K562 (cell line): ENCODE results near the gene SYNE1. TPM values are rescaled to one million over a fixed set of nuclear protein-coding genes. Genes with fewer than 3 reads are reported as not detected.

Experiments
- ATAC-seq: fragments of 200-7000 bp; cut with Tn5 transposase; 3 replicates; pipeline ENCODE4 v1.9.1; 2020; ENCODE audit warnings: moderate library complexity
- BruUV-seq: library from RNA; stranded (reverse); fragments of 400-500 nt; replicated peaks from 2 replicates; lab custom pipeline; 2021; lab: Mats Ljungman, UMichigan
- CTCF ChIA-PET: fragments of 300-600 bp; formaldehyde crosslinking; extraction: SDS; loops from one replicate; lab custom pipeline; 2021; ENCODE audit warnings: low intra/inter-chr PET ratio; lab: Yijun Ruan, JAX
- POLR2A ChIA-PET: fragments of 300-600, 350-650 bp; sonication (Branson Sonifier 250); formaldehyde crosslinking; extraction: SDS; loops from one replicate; lab custom pipeline; 2021; ENCODE audit warnings: antibody characterized with exemption, inconsistent platforms; lab: Yijun Ruan, JAX
- DNase-seq, 4 experiments: peaks; one replicate each; pipeline versions ENCODE4 v3.0.0 to v3.0.0-alpha.2; 2011 to 2018; ENCODE audit warnings: low spot score in 3 of 4, mixed read lengths in 3 of 4; ENCODE audit errors: extremely low read depth in 1 of 4
- FAIRE-seq: peaks from 2 replicates; lab custom pipeline; 2011; peaks lifted over from hg19 to GRCh38; lab: Jason Lieb, UNC
- H2AFZ ChIP-seq: 2 replicates; pipeline ENCODE4 v1.6.0; 2011; ENCODE audit warnings: low read depth, low read length, control low read depth, inconsistent platforms
- H3K27ac ChIP-seq: fragments of 200-600 bp; 3 replicates; pipeline ENCODE4 v1.8.0; 2011; ENCODE audit warnings: low read depth, mild to moderate bottlenecking, control low read depth, inconsistent platforms, low read length, moderate library complexity, mixed read lengths; ENCODE audit errors: extremely low read depth
- H3K27me3 ChIP-seq, 2 experiments: fragments of 300-600 bp in 1 of 2; 2 replicates in 1 of 2; 3 replicates in 1 of 2; pipeline versions ENCODE4 v1.6.0 to v1.8.0; 2011; ENCODE audit warnings: inconsistent platforms in 2 of 2, low read length in 2 of 2, mild to moderate bottlenecking in 1 of 2, mixed read lengths in 1 of 2, moderate library complexity in 1 of 2; ENCODE audit not compliant: control insufficient read depth in 2 of 2, insufficient read depth in 2 of 2
- H3K36me3 ChIP-seq: fragments of 300-600 bp; 3 replicates; pipeline ENCODE4 v1.8.0; 2011; ENCODE audit warnings: mild to moderate bottlenecking, low read length, inconsistent platforms; ENCODE audit not compliant: control insufficient read depth, insufficient read depth
- H3K4me1 ChIP-seq, 2 experiments: fragments of 200-600 bp in 1 of 2; replicated peaks in 1 of 2; 2 replicates in 1 of 2; 3 replicates in 1 of 2; pipeline versions ENCODE4 v1.5.1 to v1.8.0; 2011; ENCODE audit warnings: inconsistent platforms in 2 of 2, low read length in 2 of 2, mild to moderate bottlenecking in 1 of 2, mixed read lengths in 1 of 2, moderate library complexity in 1 of 2; ENCODE audit not compliant: control insufficient read depth in 2 of 2, insufficient read depth in 2 of 2
- H3K4me2 ChIP-seq: 2 replicates; pipeline ENCODE4 v1.6.1; 2011; ENCODE audit warnings: low read length, control low read depth, inconsistent platforms, mixed read lengths; ENCODE audit not compliant: insufficient read depth
- H3K4me3 ChIP-seq: fragments of 200-600 bp; sonication (generic), shearing (Covaris generic); 2 replicates; pipeline ENCODE4 v1.5.1; 2016; ENCODE audit warnings: control low read depth, inconsistent platforms
- H3K79me2 ChIP-seq: fragments of 200-600 bp; 3 replicates; pipeline ENCODE4 v1.8.0; 2011; ENCODE audit warnings: low read length, inconsistent platforms; ENCODE audit not compliant: control insufficient read depth, insufficient read depth
- H3K9ac ChIP-seq, 2 experiments: 2 replicates each; pipeline versions ENCODE4 v1.6.0 to v1.6.1; 2011; ENCODE audit warnings: low read depth in 2 of 2, low read length in 2 of 2, control low read depth in 1 of 2, inconsistent platforms in 1 of 2, mild to moderate bottlenecking in 1 of 2, mixed read lengths in 1 of 2; ENCODE audit not compliant: insufficient read depth in 1 of 2
- H3K9me1 ChIP-seq: one replicate; pipeline ENCODE4 v1.6.0; 2011; ENCODE audit warnings: inconsistent platforms, mild to moderate bottlenecking, low read length, moderate library complexity; ENCODE audit not compliant: control insufficient read depth, insufficient read depth
- H3K9me3 ChIP-seq: replicated peaks from 2 replicates; pipeline ENCODE4 v1.5.1; 2011; ENCODE audit warnings: low read depth, low read length, inconsistent platforms; ENCODE audit not compliant: control insufficient read depth, insufficient read depth
- H4K20me1 ChIP-seq: replicated peaks from 2 replicates; pipeline ENCODE4 v1.6.1; 2011; ENCODE audit warnings: low read length, inconsistent platforms, mixed read lengths; ENCODE audit not compliant: control insufficient read depth, insufficient read depth
- DEAF1 ChIP-seq: fragments of 450-650 bp; formaldehyde crosslinking; IDR thresholded peaks from 2 replicates; pipeline ENCODE4 v1.4.0; 2020; ENCODE audit warnings: mild to moderate bottlenecking, moderate library complexity
- ELF4 ChIP-seq: fragments of 450-650 bp; formaldehyde crosslinking; IDR thresholded peaks from 2 replicates; pipeline ENCODE4 v1.4.0; 2022; ENCODE audit warnings: missing genetic modification characterization
- HNRNPLL ChIP-seq: fragments of 200-400 bp; formaldehyde crosslinking; IDR thresholded peaks from 2 replicates; pipeline ENCODE4 v1.6.1; 2017; ENCODE audit warnings: low read length, low read depth, mild to moderate bottlenecking; ENCODE audit not compliant: poor library complexity, severe bottlenecking
- KDM4B ChIP-seq, 2 experiments: fragments of 450-650 bp in 1 of 2; sonication (generic) in 1 of 2; IDR thresholded peaks; 2 replicates each; pipeline ENCODE4 v1.6.1; 2016 to 2017; ENCODE audit warnings: borderline replicate concordance in 2 of 2, antibody characterized with exemption in 1 of 2, low read depth in 1 of 2, mild to moderate bottlenecking in 1 of 2
- RUNX1 ChIP-seq: sonication (generic); IDR thresholded peaks from 2 replicates; pipeline ENCODE4 v1.6.1; 2016; ENCODE audit warnings: antibody characterized with exemption, low read depth
- TFAM ChIP-seq: fragments of 250-450 bp; sonication (Bioruptor Pico); conservative IDR thresholded peaks from 2 replicates; pipeline ENCODE4 v1.5.0; 2021; ENCODE audit warnings: mild to moderate bottlenecking, moderate library complexity
- THRB ChIP-seq: fragments of 450-650 bp; formaldehyde crosslinking; conservative IDR thresholded peaks from 2 replicates; pipeline ENCODE4 v1.4.0; 2022; ENCODE audit warnings: mild to moderate bottlenecking, missing genetic modification characterization
- ZNF41 ChIP-seq: fragments of 250-450 bp; sonication (Bioruptor Pico); conservative IDR thresholded peaks from 2 replicates; pipeline ENCODE4 v1.4.0; 2020; ENCODE audit warnings: mild to moderate bottlenecking
- WGBS: fragments of 100-300 bp; shearing (Covaris generic); methylation state at CpG from one replicate; pipeline ENCODE4 v1.1.6; 2016; ENCODE audit warnings: low coverage, mixed read lengths; ENCODE audit not compliant: insufficient coverage; ENCODE audit errors: missing lambda C conversion rate; 5-methylcytosine and 5-hydroxymethylcytosine counted together
- in situ Hi-C: fragments of 300-500 bp; cut with MboI; formaldehyde crosslinking; loops from 4 replicates; pipeline ENCODE4 v1.15.0; 2018; ENCODE audit warnings: inconsistent platforms, mixed read lengths
- intact Hi-C: fragments of 100-400 bp; cut with micrococcal nuclease; formaldehyde crosslinking; loops from 2 replicates; pipeline ENCODE4 v1.14.2; 2022
- polyA plus RNA-seq, 8 experiments: library from polyadenylated mRNA; depleted of rRNA in 4 of 8; stranded (reverse) in 5 of 8; unstranded in 3 of 8; fragments of >200 nt; fragmentation: Nextera tagmentation in 2 of 8; fragmentation: Illumina TruSeq in 1 of 8; extraction: Ambion mirVana in 2 of 8; extraction: Trizol in 1 of 8; gene quantifications; 2 replicates each; pipeline versions ENCODE4 v1.2.1 to v1.2.3, GENCODE V29; 2011 to 2014; ENCODE audit warnings: inconsistent platforms in 1 of 8, missing spikeins in 1 of 8
- total RNA-seq, 7 experiments: library from RNA; depleted of rRNA in 6 of 7; stranded (reverse); fragments of >200 nt in 6 of 7; fragmentation: Illumina TruSeq in 2 of 7; extraction: Trizol in 2 of 7; gene quantifications; 2 replicates each; pipeline versions ENCODE4 v1.2.1 to v1.2.3, GENCODE V29; 2011 to 2021; ENCODE audit warnings: low replicate concordance in 1 of 7
- TF ChIP-seq, protein P1 (sequence below): sonication (generic); formaldehyde crosslinking; IDR thresholded peaks from 2 replicates; pipeline ENCODE4 v1.8.0; 2022; ENCODE audit warnings: mild to moderate bottlenecking, missing genetic modification reagents, borderline replicate concordance

SYNE1 gene
- total and polyA plus RNA-seq, 9 of the 15 experiments (the other 6 are each of a cell fraction or from before 2014, with no cell fraction given): under 0.01 to 0.42 (median 0.08) TPM; not detected in 1

DNA sequence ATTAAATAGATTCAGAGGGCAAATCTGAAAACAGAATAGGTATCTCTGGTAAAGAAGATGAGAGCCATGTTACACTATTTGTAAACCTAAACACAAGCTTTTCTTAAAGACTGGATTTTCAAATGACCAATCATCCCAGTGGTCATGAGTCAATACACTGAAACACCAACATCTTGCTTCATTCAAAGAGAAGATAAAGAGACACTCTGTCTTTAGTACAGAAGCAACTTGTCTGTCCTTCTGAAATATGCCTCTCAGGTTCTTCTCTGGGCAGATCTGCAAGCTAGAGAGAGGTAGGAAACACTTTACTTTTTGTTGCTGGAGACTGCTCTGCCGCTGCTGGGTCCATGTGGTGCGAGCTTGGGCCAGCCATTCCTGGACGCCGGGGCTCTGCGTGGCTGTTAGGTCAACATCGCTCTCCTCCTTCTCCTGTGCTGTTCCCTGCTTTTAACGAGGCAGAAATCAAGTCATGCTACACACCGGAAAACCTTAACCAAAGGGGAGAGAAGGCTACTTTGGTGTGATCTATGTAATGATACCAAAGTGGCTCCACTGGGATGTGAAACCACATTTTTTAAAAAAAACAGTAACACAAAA lies 368.2 kb downstream of the SYNE1 start:
- no peak overlapping the region for H3K27ac ChIP-seq
- 1% methylated on average over 8 of the region's 8 CpGs for WGBS
- in situ Hi-C loops (no loop called here), intact Hi-C loops (loop anchor here (1.0 to 10.0 kb wide), 6 partner anchors 147 to 844 kb away; no protein-coding TSS in a partner anchor)
- ChIA-PET POLR2A (no interaction called here), CTCF (interaction anchor here (0.6 to 1.2 kb wide), 7 partner anchors 99 to 1707 kb away, joined by 3 to 7 read pairs (median 5); no protein-coding TSS in a partner anchor)
- H3K79me2 ChIP-seq: no peaks in the 10 kb centered on the region
- no peaks in the 10 kb centered on the region for H3K9me3 ChIP-seq
- no peak for TF ChIP-seq ELF4 (CRISPR knock-in tag)
- no peak for TF ChIP-seq DEAF1
- TF ChIP-seq KDM4B (IDR thresholded peaks at IDR 0.05; ENCODE audit: borderline replicate concordance in 2 of 2, low read depth in 1 of 2): no peak
- no peak for TF ChIP-seq HNRNPLL
- TF ChIP-seq RUNX1: no peak
- TF ChIP-seq, protein P1, sequence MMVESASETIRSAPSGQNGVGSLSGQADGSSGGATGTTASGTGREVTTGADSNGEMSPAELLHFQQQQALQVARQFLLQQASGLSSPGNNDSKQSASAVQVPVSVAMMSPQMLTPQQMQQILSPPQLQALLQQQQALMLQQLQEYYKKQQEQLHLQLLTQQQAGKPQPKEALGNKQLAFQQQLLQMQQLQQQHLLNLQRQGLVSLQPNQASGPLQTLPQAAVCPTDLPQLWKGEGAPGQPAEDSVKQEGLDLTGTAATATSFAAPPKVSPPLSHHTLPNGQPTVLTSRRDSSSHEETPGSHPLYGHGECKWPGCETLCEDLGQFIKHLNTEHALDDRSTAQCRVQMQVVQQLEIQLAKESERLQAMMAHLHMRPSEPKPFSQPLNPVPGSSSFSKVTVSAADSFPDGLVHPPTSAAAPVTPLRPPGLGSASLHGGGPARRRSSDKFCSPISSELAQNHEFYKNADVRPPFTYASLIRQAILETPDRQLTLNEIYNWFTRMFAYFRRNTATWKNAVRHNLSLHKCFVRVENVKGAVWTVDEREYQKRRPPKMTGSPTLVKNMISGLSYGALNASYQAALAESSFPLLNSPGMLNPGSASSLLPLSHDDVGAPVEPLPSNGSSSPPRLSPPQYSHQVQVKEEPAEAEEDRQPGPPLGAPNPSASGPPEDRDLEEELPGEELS (CRISPR knock-in tag): no peak
- TF ChIP-seq THRB (CRISPR knock-in tag): no peak
- no peak for TF ChIP-seq ZNF41 (CRISPR knock-in tag)
- TF ChIP-seq TFAM (CRISPR knock-in tag): no peak
- no peaks in the 10 kb centered on the region for H4K20me1 ChIP-seq
- BruUV-seq: no TSS peak
- no peaks in the 10 kb centered on the region for H3K4me1 ChIP-seq
- DNase-seq: no peak
- H3K27me3 ChIP-seq: no peaks in the 10 kb centered on the region
- no peak for ATAC-seq
- H3K4me2 ChIP-seq: no peak overlapping the region
- no peaks in the 10 kb centered on the region for H3K36me3 ChIP-seq
- H3K9ac ChIP-seq: no peak overlapping the region
- no peak overlapping the region for H2AFZ ChIP-seq
- no peaks in the 10 kb centered on the region for H3K9me1 ChIP-seq
- FAIRE-seq: no peak
- no peak overlapping the region for H3K4me3 ChIP-seq
